HG03342 (cell line): ENCODE data around the gene COMT.

Experiments used
- ATAC-seq: cut with Tn5 transposase; IDR thresholded peaks from one replicate; pipeline ENCODE4 v1.9.1; 2021; ENCODE audit warnings: mild to moderate bottlenecking, moderate library complexity; ENCODE audit not compliant: unreplicated experiment

COMT gene

DNA sequence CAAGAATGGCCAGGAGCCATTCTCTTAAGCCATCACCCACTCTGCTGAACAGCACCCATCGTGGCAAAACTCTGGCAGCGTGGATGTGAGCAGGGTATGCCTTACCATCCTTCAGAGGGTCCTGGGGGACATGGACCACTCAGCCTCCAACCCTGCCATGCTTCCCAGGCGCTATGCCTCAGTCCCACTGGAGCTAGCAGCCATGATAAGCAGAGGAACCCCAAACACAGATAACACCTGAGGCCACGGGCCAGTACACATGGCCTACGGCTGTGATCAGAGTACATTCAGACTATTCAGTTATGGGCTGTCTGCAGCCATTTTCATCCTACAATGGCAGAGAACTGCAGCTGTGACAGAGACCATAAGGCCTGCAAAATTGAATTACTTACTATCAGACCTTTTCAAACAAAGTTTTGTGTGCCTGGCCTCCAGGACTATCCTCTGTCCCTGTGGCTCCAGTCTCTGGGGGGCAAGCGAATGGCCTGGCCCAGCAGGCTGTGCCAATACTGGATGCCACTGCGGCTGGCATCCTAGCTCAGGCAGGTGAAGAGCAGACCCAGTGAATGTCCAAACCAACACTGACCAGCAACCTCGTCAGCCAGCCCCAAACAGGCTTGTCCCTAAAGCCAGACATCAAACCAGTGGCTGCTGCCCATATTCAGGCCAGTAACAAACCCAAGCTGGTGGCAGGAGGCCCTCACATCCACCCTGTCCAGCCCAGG lies 68.2 kb downstream of the COMT start:
- ATAC-seq: no peak

DNA sequence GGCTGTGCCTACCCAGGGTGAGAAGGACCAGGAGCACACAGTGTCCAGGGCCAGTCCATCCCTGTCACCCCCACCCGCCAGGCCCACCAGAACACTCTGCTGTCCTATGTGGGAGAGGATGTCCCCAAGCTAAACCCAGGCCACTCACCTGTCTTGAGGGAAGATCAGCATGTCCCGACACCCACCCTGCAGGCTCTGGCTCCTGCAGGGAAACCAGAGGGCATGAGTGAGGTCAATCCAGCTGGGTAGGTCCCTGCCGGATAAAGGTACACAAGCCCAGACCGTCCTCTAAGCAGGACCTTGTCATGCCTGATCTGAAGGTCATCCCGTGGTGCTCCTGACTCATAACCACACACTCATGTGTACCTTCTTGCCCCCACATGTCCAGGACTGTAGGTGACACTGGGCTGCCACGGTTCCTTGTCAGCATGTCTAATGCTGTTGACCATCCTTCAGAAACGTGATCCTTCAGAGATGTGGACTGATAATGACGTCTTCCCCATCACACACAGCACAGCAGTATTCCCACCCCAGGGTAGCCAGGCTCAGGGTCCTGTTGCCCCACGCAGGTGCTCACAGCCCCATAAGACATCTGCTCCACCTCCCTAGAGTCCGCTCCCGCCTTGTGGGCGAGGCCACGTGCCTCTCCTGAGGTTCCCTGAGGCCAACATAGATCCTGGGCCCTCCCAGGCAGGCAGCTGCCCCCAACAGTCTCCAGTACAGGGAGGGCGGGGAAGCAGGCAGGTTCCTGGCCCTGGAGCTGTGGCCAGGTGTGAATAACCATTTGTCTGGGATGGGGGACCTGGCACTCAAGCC lies 68.9 kb downstream of the COMT start:
- ATAC-seq: no peak

DNA sequence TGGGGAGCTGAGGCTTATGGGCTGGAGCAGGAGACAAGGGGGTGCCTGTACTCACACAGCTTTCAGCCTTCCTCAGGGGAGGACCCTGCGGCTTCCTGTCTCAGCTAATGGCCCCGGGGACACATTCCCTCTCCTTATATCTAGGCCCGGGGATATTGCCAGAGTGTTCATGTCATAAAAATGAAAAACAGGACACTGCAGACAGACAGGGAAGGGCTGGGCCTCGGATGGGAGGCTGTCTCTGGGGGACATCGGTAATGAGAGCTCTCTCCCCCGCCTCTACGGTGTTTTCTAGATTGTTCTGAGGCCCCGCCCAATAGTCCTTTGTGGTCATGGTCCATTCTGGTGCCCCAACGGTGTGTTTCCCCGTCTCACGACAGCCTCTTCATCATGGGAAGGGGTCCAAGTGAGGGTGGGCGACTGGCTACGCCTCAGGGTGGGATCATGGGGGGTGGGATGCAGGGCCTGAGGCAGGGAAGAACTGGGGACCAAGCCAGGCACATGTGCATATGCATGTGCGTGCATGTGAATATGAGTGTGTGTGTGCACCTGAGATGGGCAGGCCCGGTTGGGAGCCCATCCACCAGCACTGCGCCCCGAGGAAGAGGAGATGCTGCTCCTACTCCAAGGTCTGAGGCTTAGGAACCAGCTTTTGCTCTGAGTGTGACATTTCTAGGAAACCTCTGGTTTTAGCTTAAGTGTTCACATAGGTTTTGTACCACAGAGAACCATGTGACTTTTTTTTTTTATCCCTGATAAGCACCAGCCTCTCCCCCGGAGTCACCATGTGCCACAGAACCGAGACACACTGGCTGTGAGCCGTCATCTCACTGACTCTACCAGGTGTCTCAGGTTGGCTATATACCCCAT lies 69.8 kb downstream of the COMT start:
- ATAC-seq: no peak

DNA sequence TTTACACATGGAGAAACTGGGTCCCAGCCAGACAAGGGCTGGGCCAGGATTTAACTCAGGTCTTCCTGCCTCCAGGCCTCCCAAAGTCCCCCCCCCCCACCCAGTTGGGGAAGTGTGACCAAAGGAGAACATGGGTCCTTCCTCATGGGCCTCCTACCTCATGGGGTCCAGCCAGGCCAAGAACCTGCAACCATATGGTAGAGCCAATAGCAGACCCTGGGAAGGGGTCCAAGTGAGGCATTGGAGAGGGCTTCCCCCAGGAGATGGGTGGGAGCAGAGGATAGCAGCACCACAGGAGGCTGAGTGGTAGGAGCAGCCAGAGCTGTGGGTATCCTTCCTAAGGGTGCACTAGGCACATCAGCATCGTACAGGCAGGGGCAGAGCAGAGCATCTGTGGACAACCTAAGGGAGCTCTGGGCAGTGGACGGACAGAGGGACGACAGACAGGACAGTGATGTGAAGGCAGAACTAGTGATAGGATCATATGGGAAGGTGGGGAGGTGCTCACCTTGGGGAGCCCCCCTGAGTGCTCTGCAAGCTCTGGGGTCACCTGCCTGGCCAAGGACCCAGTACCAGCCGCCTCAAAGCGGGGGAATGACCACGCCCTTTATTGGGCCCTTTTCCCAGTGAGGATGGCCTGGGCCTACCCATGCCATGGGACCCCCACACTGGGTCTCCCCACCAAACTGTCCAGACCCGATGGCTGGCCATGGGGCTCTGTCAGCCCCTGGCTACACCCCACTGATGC lies 70.6 kb downstream of the COMT start:
- no peak for ATAC-seq

DNA sequence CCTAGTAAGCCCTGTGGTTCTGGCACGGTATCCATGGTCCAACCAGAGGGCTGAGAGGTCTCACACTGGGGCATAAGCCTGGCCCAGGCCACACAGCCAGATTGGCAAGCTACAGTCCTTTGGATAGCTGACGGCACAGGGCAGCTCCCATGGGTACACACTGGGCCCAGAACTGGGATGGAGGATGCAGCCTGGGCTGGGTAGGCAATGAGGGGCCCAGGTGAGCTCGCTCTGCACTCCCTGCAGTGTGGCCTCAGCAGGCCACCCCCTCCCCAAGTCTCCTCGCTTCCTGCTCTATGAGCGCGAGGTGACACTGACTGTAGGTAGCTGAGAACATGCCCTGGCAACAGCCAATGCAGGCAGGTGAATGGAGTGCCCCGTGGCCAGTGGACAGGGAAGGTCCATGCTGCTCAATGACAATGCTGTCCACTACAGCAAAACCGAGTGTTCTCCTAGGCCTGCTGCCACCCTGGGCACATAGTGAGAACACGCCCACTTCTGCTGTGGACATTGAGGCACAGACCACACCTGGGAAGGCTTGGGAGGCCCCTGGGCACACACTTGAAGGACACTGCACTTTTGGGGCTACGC lies 71.3 kb downstream of the COMT start:
- no peak for ATAC-seq

DNA sequence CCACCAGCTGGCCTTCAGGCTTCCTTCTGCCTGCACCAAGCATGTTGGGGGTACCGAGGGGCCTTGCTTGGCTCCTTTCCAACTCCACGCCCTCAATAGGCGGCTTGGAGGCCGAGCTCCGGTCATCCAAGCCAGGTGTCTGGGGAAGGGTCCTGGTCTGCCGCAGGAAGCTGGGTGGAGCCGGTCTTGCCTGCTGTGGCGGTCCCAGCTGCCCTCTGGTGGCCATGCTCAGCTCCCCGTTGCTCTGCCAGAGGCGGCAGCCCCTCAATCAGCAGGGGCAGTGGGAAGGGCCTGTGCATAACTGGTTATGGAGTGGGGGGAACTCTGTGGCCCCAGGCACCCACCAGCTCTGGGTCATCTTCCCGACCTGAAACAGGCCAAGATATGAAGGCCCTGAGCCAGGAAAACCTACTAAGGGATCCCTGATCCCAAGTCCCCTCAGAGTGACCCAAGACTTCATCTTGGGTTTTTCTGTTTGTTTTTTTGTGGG lies 71.9 kb downstream of the COMT start:
- no peak for ATAC-seq

DNA sequence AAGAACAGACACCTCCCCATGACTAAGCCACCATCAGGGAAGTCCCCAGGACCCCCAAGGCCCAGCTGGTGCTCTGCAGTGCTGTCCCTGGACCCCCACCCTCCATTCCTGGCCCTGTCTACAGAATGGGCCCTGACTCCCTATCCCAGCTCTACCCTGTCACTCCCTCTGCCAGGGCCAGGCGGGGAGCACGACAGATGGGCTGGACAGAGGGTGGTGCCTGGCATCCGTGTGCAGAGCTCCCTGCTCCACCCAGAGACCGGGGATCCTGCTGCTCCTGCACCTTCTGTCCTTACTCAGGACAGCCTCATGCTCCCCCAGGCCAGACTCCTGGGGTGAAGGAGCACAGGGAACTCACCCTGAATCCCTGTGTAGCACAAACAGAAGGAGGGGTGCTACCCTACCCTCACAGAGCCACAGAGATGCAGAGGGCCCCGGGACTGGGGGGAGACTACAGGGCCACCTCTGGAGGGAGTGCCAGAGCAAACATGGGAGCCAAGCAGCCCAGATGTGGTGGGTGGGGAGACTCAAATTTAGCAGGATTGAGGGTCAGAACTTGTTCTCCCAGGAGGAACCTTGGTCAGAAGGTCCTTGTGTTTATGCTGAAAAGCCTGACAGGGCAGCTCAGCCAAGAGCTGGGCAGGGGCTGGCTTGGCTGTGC lies 73.1 kb downstream of the COMT start:
- no peak for ATAC-seq

DNA sequence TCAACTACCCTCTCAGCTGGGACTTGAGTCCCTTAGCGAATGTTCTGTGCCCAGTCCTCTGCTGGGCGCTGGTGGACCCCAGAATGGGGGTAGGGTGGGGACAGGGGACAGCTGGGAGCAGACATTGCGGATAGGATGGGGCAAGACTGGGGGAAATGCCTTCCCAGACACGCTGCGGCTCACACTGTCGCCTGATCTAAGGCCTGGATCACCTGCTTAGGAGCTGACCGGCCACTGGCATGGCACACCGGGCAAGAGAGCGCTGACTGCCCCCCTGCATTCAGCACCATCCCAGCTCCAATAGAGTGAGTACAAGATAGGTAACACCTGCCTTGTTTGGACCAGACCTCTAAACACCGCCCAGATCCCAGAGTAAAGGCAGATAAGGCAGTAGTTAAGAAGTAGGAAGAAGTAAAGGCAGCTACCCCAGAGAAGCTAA lies 73.6 kb downstream of the COMT start:
- ATAC-seq: no peak

DNA sequence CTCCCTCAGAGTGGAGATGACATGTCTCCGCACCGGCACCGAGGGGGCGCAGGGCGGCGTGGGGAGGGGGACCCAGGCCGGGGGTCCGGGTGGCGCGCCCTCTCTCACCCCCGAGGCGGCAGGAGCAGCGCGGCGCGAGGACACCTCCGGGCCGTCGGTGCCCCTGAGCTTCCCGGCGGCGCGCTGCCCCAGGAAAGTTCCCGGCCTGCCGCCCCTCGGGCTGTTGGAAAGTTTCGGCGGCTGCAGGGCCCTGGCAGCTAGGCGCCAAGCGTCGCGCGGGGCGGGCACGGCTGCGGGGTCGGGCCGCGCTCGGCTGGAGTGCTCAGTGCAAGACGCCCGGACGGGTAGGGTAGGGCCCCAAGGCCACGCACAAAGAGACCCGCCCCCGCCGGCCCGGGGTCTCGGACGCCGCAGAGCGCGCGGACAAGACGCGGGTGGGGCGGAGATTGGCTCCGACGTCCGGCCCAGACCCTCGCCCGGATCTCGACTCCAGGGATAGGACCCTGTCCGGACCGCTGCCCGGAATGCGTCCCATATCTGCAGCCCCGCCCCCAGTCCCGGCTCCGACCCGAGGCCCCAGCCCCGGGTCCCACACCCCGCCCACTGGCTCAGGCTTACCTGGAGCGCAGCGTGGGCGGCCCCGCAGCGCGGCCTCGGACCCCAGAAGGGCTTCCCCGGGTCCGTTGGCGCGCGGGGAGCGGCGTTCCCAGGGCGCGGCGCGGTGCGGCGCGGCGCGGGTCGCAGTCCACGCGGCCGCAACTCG lies 74.6 kb downstream of the COMT start:
- no peak for ATAC-seq

DNA sequence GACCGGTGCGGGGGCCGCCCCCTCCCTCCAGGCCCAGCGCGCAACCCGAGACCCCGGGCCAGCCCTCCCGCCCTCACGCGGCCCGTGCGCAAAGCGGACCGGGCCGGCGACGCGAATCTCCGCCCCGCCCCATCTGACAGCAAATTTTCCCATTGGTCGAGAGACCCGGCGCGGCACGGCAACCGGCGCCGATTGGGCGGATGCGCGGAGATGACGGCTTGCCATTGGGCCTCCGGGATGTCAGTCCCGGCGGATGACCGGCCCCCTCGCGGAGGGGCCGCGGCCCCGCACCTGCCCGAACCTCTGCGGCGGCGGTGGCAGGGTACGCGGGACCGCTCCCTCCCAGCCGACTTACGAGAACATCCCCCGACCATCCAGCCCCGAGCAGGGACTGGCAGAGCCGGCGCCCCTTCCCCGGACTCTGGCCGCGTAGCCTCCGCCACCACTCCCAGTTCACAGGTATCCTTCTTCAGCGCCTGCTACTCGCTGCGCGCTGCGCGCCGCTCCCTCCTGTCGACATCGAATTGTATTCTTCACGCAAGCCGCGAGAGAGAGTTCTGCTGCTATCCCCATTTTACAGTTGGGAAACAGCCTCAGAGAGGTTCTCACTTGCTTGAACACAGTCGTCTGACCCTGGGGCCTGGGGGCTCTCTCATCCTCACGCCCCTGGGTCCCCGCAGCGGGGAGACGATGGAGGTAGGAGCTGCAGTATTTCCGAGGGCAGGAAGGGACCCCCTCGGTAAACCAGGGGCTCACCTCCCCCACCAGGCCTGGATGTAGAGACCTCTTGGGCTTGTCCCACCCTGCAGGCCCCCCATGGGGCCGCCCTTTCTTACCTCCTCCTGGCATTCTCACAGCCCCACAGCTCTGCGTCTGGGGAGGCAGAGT lies 75.4 kb downstream of the COMT start, which contains the start of gene ARVCF:
ARVCF (minus strand) TSS at position 90 of the 888 bp plus-strand sequence. CDS start 26,029 bp downstream, outside the sequence.
- ATAC-seq: peak; percentile 59

DNA sequence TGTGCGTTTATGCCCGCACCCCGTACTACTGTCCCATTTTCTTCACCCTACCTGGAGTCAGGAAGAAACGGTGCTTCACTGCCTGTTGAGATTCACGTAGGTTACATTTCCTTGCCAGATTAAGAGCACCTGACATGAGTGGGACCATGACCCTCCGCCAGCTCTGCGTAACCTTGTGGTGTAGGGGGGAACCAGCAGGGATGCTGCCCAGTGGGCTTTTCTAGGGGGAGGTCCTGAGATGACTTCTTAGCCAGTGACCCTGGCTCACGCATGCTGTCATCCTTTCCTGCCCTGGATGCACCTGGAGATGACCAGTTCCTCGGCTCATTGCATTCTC lies 76.0 kb downstream of the COMT start:
- no peak for ATAC-seq

DNA sequence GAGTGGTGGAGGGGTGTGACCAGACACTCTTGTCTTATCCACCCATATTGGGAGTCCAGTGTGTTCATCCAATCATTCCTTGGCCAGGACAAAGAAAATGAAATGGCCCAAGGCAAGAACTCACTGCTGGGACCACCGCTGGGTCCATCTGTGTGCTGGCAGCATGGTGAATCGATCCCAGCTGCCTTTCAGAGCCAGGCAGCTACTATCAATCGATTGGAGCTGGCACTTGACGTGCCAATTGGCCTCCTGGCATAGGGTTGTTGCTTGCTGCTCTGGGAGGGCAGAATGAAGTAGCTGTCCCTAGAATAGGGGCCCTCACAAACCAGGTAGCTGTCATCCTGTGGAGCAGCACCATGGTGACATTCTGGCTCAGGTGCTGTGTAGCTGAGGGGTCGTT lies 76.4 kb downstream of the COMT start:
- ATAC-seq: no peak
